GM12878 (cell line): ENCODE data around the gene MAD1L1. TPM values are rescaled to one million over a fixed set of nuclear protein-coding genes. Genes with fewer than 3 reads are reported as not detected.

Source experiments
- ATAC-seq: fragments of 200-7000 bp; cut with Tn5 transposase; 3 replicates; pipeline ENCODE4 v1.9.1; 2020; ENCODE audit warnings: mild to moderate bottlenecking, moderate library complexity
- BruUV-seq: library from RNA; stranded (reverse); fragments of 400-500 nt; replicated peaks from 2 replicates; lab custom pipeline; 2021; lab: Mats Ljungman, UMichigan
- CTCF ChIA-PET: fragments of 300-600 bp; sonication (Branson Sonifier 250); formaldehyde crosslinking; extraction: SDS; loops from one replicate; lab custom pipeline; 2021; ENCODE audit warnings: inconsistent platforms; lab: Yijun Ruan, JAX
- POLR2A ChIA-PET: fragments of 350-600 bp; formaldehyde crosslinking; extraction: SDS; loops from one replicate; lab custom pipeline; 2021; ENCODE audit warnings: inconsistent platforms; lab: Charles Lee
- RAD21 ChIA-PET: fragments of 300-600 bp; sonication (Branson Sonifier 250); formaldehyde crosslinking; loops from one replicate; lab custom pipeline; 2023; ENCODE audit warnings: antibody characterized with exemption; ENCODE audit not compliant: unreplicated experiment; lab: Charles Lee
- SMC1A ChIA-PET: fragments of 300-600 bp; sonication (Branson Sonifier 250); formaldehyde crosslinking; loops from one replicate; lab custom pipeline; 2023; ENCODE audit not compliant: unreplicated experiment, uncharacterized antibody; lab: Charles Lee
- DNase-seq: peaks from one replicate; pipeline ENCODE4 v3.0.0-alpha.2; 2011; ENCODE audit warnings: low read depth, low spot score
- FAIRE-seq: peaks from 3 replicates; lab custom pipeline; 2011; peaks lifted over from hg19 to GRCh38; lab: Jason Lieb, UNC
- H2AFZ ChIP-seq: 2 replicates; pipeline ENCODE4 v1.6.0; 2011; ENCODE audit warnings: low read depth, low read length, control low read depth; ENCODE audit not compliant: control insufficient read depth
- H3K27ac ChIP-seq: 2 replicates; pipeline ENCODE4 v1.5.1; 2011; ENCODE audit warnings: control low read depth; ENCODE audit not compliant: control insufficient read depth, insufficient read depth
- H3K27me3 ChIP-seq, 2 experiments: replicated peaks in 1 of 2; 2 replicates each; pipeline versions ENCODE4 v1.6.0 to v1.6.1; 2011; ENCODE audit warnings: low read length in 1 of 2; ENCODE audit not compliant: control insufficient read depth in 2 of 2, insufficient read depth in 2 of 2
- H3K36me3 ChIP-seq, 2 experiments: 2 replicates each; pipeline ENCODE4 v1.5.1; 2011; ENCODE audit warnings: low read length in 1 of 2; ENCODE audit not compliant: control insufficient read depth in 2 of 2, insufficient read depth in 2 of 2
- H3K4me1 ChIP-seq: 2 replicates; pipeline ENCODE4 v1.6.1; 2011; ENCODE audit warnings: mild to moderate bottlenecking, low read length, moderate library complexity, mixed read lengths; ENCODE audit not compliant: control insufficient read depth, insufficient read depth
- H3K4me2 ChIP-seq: 2 replicates; pipeline ENCODE4 v1.6.0; 2011; ENCODE audit warnings: control low read depth; ENCODE audit not compliant: control insufficient read depth, insufficient read depth
- H3K4me3 ChIP-seq: fragments of 200-600 bp; sonication (generic); 2 replicates; pipeline ENCODE4 v1.5.1; 2016
- H3K79me2 ChIP-seq: 2 replicates; pipeline ENCODE4 v1.6.0; 2011; ENCODE audit warnings: low read length; ENCODE audit not compliant: control insufficient read depth, insufficient read depth
- H3K9ac ChIP-seq: 2 replicates; pipeline ENCODE4 v1.8.0; 2011; ENCODE audit warnings: low read length, control low read depth, mixed read lengths; ENCODE audit not compliant: control insufficient read depth, insufficient read depth
- H3K9me3 ChIP-seq: replicated peaks from 3 replicates; pipeline ENCODE4 v1.5.1; 2011; ENCODE audit warnings: mild to moderate bottlenecking, low read length; ENCODE audit not compliant: control insufficient read depth, insufficient read depth
- H4K20me1 ChIP-seq: 2 replicates; pipeline ENCODE4 v1.6.0; 2011; ENCODE audit not compliant: control insufficient read depth, insufficient read depth
- CTCF ChIP-seq, 3 experiments: IDR thresholded peaks in 2 of 3; conservative IDR thresholded peaks in 1 of 3; 2 replicates each; pipeline ENCODE4 v1.5.1; 2011; ENCODE audit warnings: low read depth in 3 of 3, low read length in 3 of 3, mild to moderate bottlenecking in 3 of 3, control low read depth in 2 of 3, moderate library complexity in 2 of 3, inconsistent platforms in 1 of 3, mixed read lengths in 1 of 3; ENCODE audit not compliant: control insufficient read depth in 2 of 3, insufficient read depth in 1 of 3; ENCODE audit errors: extremely low read depth in 1 of 3
- HDAC2 ChIP-seq: fragments of 200-600 bp; sonication (generic); IDR thresholded peaks from 2 replicates; pipeline ENCODE4 v1.6.1; 2017
- JUNB ChIP-seq: IDR thresholded peaks from 2 replicates; pipeline ENCODE4 v1.6.1; 2016; ENCODE audit warnings: antibody characterized with exemption, mild to moderate bottlenecking
- KLF5 ChIP-seq: fragments of 450-650 bp; IDR thresholded peaks from 2 replicates; pipeline ENCODE4 v1.6.1; 2014; ENCODE audit warnings: mild to moderate bottlenecking; ENCODE audit not compliant: partially characterized antibody
- NKRF ChIP-seq: fragments of 450-650 bp; conservative IDR thresholded peaks from 2 replicates; pipeline ENCODE4 v1.6.1; 2017; ENCODE audit warnings: mild to moderate bottlenecking, moderate library complexity
- NR2C1 ChIP-seq: fragments of 450-650 bp; IDR thresholded peaks from 2 replicates; pipeline ENCODE4 v1.6.1; 2017; ENCODE audit warnings: antibody characterized with exemption, mild to moderate bottlenecking, moderate library complexity
- POLR2AphosphoS2 ChIP-seq: IDR thresholded peaks from 2 replicates; pipeline ENCODE4 v1.6.1; 2011; ENCODE audit warnings: low read depth, mild to moderate bottlenecking, low read length, improper control_type of control experiment, moderate library complexity
- POLR2AphosphoS5 ChIP-seq: IDR thresholded peaks from 2 replicates; pipeline ENCODE4 v1.6.1; 2011; ENCODE audit warnings: mild to moderate bottlenecking, low read length, inconsistent platforms
- POU2F2 ChIP-seq: IDR thresholded peaks from 3 replicates; pipeline ENCODE4 v1.6.1; 2011; ENCODE audit warnings: low read depth, mild to moderate bottlenecking, low read length, borderline replicate concordance
- RAD51 ChIP-seq: fragments of 450-650 bp; IDR thresholded peaks from 2 replicates; pipeline ENCODE4 v1.6.1; 2016; ENCODE audit warnings: moderate library complexity, mild to moderate bottlenecking, inconsistent platforms
- RCOR1 ChIP-seq: conservative IDR thresholded peaks from 2 replicates; pipeline ENCODE4 v1.6.1; 2012; ENCODE audit warnings: low read depth, low read length, improper control_type of control experiment
- SIN3A ChIP-seq: IDR thresholded peaks from 2 replicates; pipeline ENCODE4 v1.6.1; 2012; ENCODE audit warnings: low read depth, low read length, improper control_type of control experiment
- YY1 ChIP-seq: IDR thresholded peaks from 2 replicates; pipeline ENCODE4 v1.6.1; 2011; ENCODE audit warnings: low read depth, mild to moderate bottlenecking, low read length
- ZNF207 ChIP-seq: fragments of 450-650 bp; IDR thresholded peaks from 2 replicates; pipeline ENCODE4 v1.6.1; 2014; ENCODE audit warnings: antibody characterized with exemption, mild to moderate bottlenecking, borderline replicate concordance
- WGBS: methylation state at CpG from one replicate; pipeline ENCODE4 v1.1.6; 2016; ENCODE audit warnings: low lambda C conversion rate; ENCODE audit not compliant: insufficient replicate concordance, insufficient coverage; ENCODE audit errors: missing lambda C conversion rate; 5-methylcytosine and 5-hydroxymethylcytosine counted together
- in situ Hi-C: fragments of 300-500 bp; cut with MboI; formaldehyde crosslinking; loops from 9 replicates; pipeline ENCODE4 v1.14.3; 2018; ENCODE audit warnings: mixed read lengths
- intact Hi-C: fragments of 100-400 bp; cut with micrococcal nuclease; formaldehyde crosslinking; loops from one replicate; pipeline ENCODE4 v1.14.2; 2022; ENCODE audit not compliant: unreplicated experiment
- polyA plus RNA-seq, 11 experiments: library from polyadenylated mRNA; depleted of rRNA in 4 of 11; unstranded in 6 of 11; stranded (reverse) in 5 of 11; fragments of >200 nt; fragmentation: Nextera tagmentation in 4 of 11; fragmentation: Illumina TruSeq in 1 of 11; extraction: Ambion mirVana in 4 of 11; extraction: Trizol in 1 of 11; gene quantifications; 1 replicate in 1 of 11; 2 replicates in 10 of 11; pipeline versions ENCODE4 v1.2.1 to v1.2.3, GENCODE V29; 2011 to 2016; ENCODE audit warnings: inconsistent platforms in 2 of 11, missing spikeins in 2 of 11, low read depth in 1 of 11
- total RNA-seq, 4 experiments: library from RNA; depleted of rRNA in 3 of 4; stranded (reverse); fragments of >200 nt in 3 of 4; fragmentation: Illumina TruSeq in 1 of 4; extraction: Trizol in 1 of 4; gene quantifications; 2 replicates each; pipeline versions ENCODE4 v1.2.1 to v1.2.3, GENCODE V29; 2013 to 2021

Gene MAD1L1
- total and polyA plus RNA-seq, 10 of the 15 experiments (the other 5 are each of a cell fraction or from before 2014, with no cell fraction given) = 2.2 to 76.8 (median 38.3) TPM

GRCh38 chr7:2202361-2202761 lies 30.4 kb downstream of the MAD1L1 start:
- H4K20me1 ChIP-seq = no peaks in the 10 kb centered on the region
- H3K36me3 ChIP-seq = peaks cover 9 to 27% of the 10 kb centered on the region in 2 experiments
- POLR2A ChIA-PET = no interaction called here
- TF ChIP-seq POLR2AphosphoS2 = no peak
- no peak for TF ChIP-seq KLF5
- TF ChIP-seq RAD51 = no peak
- no peak for TF ChIP-seq ZNF207
- no peak for TF ChIP-seq SIN3A
- TF ChIP-seq RCOR1 = no peak
- no peak for TF ChIP-seq CTCF (IDR thresholded peaks at IDR 0.05 in 2 of 3, conservative IDR thresholded peaks at IDR 0.05 in 1 of 3; ENCODE audit: control insufficient read depth in 2 of 3, extremely low read depth in 1 of 3, insufficient read depth in 1 of 3, low read depth in 3 of 3, low read length in 3 of 3)
- TF ChIP-seq NKRF = no peak
- TF ChIP-seq POLR2AphosphoS5 = no peak
- TF ChIP-seq NR2C1 = no peak
- no peak for TF ChIP-seq POU2F2
- no peak for TF ChIP-seq YY1
- no peak for TF ChIP-seq JUNB
- no peak for TF ChIP-seq HDAC2
- peaks cover 9% of the 10 kb centered on the region for H3K4me1 ChIP-seq
- ATAC-seq (no peak), FAIRE-seq (no peak), DNase-seq (no peak)
- H3K4me2 ChIP-seq = no peak overlapping the region
- CTCF ChIA-PET = interaction anchor here (1.4 kb wide), 1 partner anchor 103 kb away, joined by 4 read pairs; no protein-coding TSS in a partner anchor
- H3K27ac ChIP-seq = no peak overlapping the region
- H3K4me3 ChIP-seq = no peak overlapping the region
- H3K79me2 ChIP-seq = no peaks in the 10 kb centered on the region
- in situ Hi-C loops (no loop called here), intact Hi-C loops (loop anchor here (10.0 kb wide), 1 partner anchor 388 kb away; no protein-coding TSS in a partner anchor)
- WGBS = 97% methylated on average over 11 of the region's 14 CpGs
- SMC1A ChIA-PET = no interaction called here
- no peaks in the 10 kb centered on the region for H3K9me3 ChIP-seq
- no peak overlapping the region for H3K9ac ChIP-seq
- no TSS peak for BruUV-seq
- H2AFZ ChIP-seq = no peak overlapping the region
- RAD21 ChIA-PET = interaction anchor here (0.6 to 1.5 kb wide), 3 partner anchors 34 to 147 kb away, joined by 3 to 4 read pairs (median 4); no protein-coding TSS in a partner anchor
- no peaks in the 10 kb centered on the region for H3K27me3 ChIP-seq
